ENCODE results near the gene TRPV3.

GRCh38 chr17:3526491-3526890, 31.1 kb downstream of the TRPV3 start:
- TF ChIP-seq CTCF (IDR thresholded peaks at IDR 0.05) = no peak
- TF ChIP-seq POLR2A (IDR thresholded peaks at IDR 0.05) = no peak
- TF ChIP-seq EP300 (IDR thresholded peaks at IDR 0.05) = no peak
